ENCODE measurements around the gene VAX1.

GRCh38 chr10:117175901-117176534, 37.9 kb upstream of the VAX1 start:
- TF ChIP-seq CTCF (IDR thresholded peaks at IDR 0.05) (peak; percentile 89), TCF12 (IDR thresholded peaks at IDR 0.05) (no peak), YY1 (IDR thresholded peaks at IDR 0.05; ENCODE audit: low read depth) (no peak), SIN3A (IDR thresholded peaks at IDR 0.05; ENCODE audit: borderline replicate concordance, low read depth, low read length) (no peak), GATA2 (CRISPR knock-in tag; IDR thresholded peaks at IDR 0.05) (no peak), TAF1 (IDR thresholded peaks at IDR 0.05; ENCODE audit: borderline replicate concordance, low read depth, low read length) (no peak), MEF2A (IDR thresholded peaks at IDR 0.05; ENCODE audit: borderline replicate concordance, low read depth) (no peak), USF2 (IDR thresholded peaks at IDR 0.05; ENCODE audit: borderline replicate concordance, low read depth, low read length) (no peak), FOXM1 (IDR thresholded peaks at IDR 0.05; ENCODE audit: low read depth) (no peak), FOXJ3 (CRISPR knock-in tag; IDR thresholded peaks at IDR 0.05) (no peak), TEAD4 (IDR thresholded peaks at IDR 0.05; ENCODE audit: borderline replicate concordance, insufficient read depth) (no peak)

Data from SK-N-SH (cell line).